Cardiac fibroblast (primary cell): ENCODE results near the gene ADAP1.

Experiments used
- DNase-seq, 2 donors: peaks; one replicate each; pipeline versions ENCODE4 v3.0.0 to v3.0.0-alpha.2; 2010; ENCODE audit warnings: low read depth in 2 of 2
- H3K4me3 ChIP-seq, 2 donors: replicated peaks in 1 of 2; 1 replicate in 1 of 2; 2 replicates in 1 of 2; pipeline ENCODE4 v1.5.1; 2011; ENCODE audit warnings: low read depth in 2 of 2, low read length in 2 of 2, mild to moderate bottlenecking in 2 of 2, moderate library complexity in 1 of 2
- TF ChIP-seq, protein P1 (sequence below): IDR thresholded peaks from one replicate; pipeline ENCODE4 v1.5.1; 2011; ENCODE audit warnings: low read depth, mild to moderate bottlenecking, low read length, inconsistent platforms

ADAP1 gene

DNA sequence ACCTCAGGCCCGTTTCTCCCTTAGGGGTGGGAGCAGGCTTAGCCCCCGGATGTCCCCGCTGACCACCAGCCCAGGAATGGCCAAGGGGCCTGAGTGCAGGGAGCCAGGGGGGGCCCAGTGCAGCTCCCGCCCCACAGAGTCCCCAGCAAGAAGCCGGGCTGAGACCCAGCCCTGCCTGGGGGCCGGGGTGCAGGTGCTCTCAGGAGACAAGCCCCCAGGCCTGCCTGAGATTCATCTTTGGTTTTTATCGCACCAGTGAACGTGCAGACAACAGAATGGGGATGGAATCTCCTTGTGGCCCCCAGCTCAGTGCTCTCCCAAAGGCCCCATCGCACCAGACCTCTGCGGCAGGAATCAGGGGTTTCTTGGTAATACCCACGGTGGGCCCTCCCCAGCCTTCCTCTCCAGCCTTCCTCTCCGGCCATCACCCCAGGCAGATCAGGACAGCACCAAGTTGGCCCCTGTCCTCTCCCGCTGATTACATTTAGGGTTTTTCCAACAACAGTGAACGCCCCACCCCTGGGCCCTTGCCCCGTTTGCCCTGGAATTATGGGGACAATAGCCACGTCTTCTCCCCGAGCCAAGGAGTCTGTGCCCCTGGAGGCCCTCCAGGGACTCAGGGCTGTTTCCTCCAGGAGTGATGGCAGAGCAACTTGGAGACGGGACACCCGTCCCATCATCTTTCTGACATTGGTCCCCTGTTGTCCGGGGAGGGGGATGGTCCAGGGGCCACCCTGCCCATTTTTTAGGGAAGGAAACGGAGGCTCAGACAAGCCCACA lies 22.4 kb downstream of the ADAP1 start:
- no peak overlapping the region for H3K4me3 ChIP-seq
- DNase-seq = no peak
- TF ChIP-seq, protein P1, sequence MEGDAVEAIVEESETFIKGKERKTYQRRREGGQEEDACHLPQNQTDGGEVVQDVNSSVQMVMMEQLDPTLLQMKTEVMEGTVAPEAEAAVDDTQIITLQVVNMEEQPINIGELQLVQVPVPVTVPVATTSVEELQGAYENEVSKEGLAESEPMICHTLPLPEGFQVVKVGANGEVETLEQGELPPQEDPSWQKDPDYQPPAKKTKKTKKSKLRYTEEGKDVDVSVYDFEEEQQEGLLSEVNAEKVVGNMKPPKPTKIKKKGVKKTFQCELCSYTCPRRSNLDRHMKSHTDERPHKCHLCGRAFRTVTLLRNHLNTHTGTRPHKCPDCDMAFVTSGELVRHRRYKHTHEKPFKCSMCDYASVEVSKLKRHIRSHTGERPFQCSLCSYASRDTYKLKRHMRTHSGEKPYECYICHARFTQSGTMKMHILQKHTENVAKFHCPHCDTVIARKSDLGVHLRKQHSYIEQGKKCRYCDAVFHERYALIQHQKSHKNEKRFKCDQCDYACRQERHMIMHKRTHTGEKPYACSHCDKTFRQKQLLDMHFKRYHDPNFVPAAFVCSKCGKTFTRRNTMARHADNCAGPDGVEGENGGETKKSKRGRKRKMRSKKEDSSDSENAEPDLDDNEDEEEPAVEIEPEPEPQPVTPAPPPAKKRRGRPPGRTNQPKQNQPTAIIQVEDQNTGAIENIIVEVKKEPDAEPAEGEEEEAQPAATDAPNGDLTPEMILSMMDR = no peak

DNA sequence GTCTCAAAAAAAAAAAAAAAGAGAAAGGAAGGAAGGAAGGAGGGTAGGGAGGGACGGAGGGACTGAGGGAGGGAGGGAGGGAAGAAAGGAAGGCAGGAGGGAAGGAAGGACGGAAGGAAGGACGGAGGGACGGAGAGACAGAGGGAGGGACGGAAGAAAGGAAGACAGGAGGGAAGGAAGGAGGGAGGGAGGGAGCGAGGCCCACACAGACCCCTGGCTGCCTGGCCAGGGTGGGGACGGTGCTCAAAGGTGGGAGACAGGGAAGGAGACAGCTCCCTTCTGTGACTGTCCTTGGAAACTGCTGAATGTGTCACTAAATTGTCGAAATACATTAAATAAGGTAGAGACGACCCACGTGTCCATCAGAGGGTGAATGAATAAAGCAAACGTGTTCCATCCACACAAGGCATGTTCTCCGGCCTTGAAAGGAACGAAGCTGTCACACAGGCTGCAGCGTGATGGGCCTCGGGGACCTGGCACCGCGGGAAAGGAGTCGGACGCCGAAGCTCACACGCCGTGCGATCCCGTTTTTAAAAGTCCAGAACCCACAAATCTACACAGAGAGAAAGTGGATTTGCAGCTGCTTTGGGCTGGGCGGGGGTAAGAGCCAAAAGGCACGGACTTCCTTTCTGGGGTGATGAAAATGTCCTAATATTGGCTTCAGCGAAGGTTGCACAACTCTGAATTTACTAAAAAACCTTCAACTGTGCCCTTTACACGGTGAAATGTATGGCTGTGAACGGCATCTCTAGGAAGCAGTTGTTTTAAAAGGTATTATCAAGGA lies 23.3 kb downstream of the ADAP1 start:
- H3K4me3 ChIP-seq = no peak overlapping the region
- no peak for DNase-seq
- TF ChIP-seq, protein P1 = no peak

DNA sequence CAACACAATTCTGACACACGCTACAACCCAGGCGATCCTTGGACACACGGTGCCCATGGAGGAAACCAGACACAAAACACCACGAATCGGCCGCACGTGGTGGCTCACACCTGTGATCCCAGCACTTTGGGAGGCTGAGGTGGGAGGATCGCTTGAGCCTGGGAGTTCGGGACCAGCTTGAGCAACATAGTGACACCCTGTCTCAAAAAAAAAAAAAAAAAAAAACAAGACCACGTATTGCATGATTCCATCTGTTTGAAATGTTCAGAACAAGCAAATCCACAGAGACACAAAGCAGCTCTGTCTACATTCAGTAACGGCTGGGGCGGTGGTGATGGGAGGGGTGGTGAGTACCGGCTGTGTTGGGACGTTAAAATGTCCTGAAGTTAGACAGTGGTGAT lies 25.2 kb downstream of the ADAP1 start:
- peak in 1 of 2 donors; percentile 48 for DNase-seq

DNA sequence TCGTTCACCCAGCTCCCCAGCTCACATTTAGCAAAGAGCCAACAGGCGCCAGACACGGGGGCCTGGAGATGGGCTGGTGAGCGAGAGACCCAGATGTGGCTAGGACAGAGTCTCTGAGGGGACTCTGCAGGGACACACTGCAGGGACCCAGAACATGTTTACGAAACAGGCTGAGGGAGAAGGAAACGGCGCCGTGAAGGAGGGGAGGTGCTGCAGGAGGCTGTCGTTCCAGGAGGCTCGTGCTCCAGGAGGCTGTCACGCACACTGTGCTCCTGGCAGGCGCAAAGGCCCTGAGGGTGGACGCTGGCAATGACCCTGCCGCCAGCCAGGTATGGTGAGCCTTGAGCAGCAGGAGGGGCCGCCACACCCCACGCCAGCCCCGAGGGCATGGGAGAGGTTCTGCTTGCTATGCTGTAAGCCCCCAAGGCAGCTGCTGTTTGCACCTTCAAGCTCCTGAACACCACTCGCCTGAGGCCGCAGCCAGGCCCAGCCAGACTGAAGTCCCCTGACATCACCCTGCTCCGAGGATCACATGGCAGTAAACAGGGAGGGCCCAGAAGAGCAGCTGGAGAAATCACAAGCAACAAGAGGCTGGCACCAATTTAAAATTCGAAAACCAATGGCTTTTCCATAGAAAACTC lies 27.3 kb downstream of the ADAP1 start:
- no peak for DNase-seq
- no peak overlapping the region for H3K4me3 ChIP-seq
- TF ChIP-seq, protein P1 = no peak

More for the DNA sequence above, 25.2 kb downstream of the ADAP1 start:
- TF ChIP-seq, protein P1 = no peak
- H3K4me3 ChIP-seq = no peak overlapping the region

DNA sequence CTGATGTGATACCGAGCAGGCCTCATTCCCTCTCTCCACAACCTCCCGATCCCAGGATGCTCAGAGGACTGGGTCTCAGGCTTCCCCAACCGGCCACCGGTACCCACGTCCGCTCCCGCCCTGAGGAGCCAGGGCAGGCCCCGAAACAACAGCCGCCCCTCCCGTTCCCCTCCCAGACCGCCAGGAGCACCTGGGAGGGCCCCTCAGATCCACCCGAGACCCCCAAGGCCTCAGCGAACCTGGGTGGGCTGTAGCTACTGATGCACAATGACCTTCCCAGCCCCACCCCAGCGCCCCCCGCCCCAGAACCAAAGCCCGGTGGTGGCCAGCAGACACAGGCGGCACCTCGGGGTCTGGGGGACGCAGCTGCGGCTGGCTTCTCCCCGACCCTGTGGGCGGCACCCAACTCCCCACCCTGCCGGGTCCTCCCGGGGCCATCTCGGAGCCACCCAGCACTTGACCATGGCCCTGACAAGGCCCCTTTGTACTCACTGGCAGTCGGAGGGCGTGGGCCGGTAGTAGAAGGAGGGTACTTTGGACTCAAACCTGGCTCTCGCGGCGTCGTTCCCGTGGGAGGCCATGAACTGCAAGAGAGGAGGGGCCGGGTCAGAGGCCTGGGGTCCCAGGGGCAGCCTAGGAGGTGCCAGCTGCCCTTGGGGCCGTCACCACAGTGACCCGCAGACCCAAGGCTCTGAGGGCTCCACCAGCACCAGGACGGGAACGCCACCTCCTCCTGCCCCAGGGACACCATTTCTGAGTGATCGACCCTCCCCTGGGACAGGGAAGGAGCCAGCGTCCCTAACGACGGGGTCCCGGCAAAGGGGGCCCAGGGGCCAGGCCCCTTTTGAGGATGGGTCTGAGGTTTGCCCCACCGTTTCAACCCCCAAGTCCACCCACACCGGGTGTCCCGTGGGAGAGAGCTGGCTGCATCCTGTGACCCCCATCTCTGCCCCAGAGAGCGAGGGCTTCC lies 28.1 kb downstream of the ADAP1 start:
- DNase-seq = no peak
- TF ChIP-seq, protein P1 = no peak

DNA sequence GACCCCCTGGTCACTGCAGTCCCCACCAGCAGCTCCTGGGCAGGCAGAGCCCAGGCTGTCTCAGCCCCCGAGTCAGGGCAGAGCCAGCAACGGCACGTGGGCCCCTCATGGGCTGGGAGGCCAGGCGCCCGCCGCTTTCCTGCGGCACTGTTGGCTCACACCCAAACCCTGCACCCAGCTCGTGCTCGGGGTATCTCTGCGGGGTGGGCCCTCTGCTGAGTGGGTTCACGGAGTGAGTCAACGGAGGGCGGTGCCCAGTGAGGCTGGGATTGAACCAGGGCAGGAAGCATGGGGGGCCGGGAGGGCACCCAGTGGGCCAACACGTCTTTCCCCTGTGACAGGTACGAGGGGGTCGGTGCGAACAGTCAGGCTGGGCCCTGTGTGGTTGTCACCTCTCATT lies 28.9 kb downstream of the ADAP1 start:
- no peak overlapping the region for H3K4me3 ChIP-seq
- no peak for DNase-seq
- TF ChIP-seq, protein P1 = no peak

More for the DNA sequence above, 28.1 kb downstream of the ADAP1 start:
- no peak overlapping the region for H3K4me3 ChIP-seq
